Measurements from ENCODE around the gene CD79A.

CD79A gene

DNA sequence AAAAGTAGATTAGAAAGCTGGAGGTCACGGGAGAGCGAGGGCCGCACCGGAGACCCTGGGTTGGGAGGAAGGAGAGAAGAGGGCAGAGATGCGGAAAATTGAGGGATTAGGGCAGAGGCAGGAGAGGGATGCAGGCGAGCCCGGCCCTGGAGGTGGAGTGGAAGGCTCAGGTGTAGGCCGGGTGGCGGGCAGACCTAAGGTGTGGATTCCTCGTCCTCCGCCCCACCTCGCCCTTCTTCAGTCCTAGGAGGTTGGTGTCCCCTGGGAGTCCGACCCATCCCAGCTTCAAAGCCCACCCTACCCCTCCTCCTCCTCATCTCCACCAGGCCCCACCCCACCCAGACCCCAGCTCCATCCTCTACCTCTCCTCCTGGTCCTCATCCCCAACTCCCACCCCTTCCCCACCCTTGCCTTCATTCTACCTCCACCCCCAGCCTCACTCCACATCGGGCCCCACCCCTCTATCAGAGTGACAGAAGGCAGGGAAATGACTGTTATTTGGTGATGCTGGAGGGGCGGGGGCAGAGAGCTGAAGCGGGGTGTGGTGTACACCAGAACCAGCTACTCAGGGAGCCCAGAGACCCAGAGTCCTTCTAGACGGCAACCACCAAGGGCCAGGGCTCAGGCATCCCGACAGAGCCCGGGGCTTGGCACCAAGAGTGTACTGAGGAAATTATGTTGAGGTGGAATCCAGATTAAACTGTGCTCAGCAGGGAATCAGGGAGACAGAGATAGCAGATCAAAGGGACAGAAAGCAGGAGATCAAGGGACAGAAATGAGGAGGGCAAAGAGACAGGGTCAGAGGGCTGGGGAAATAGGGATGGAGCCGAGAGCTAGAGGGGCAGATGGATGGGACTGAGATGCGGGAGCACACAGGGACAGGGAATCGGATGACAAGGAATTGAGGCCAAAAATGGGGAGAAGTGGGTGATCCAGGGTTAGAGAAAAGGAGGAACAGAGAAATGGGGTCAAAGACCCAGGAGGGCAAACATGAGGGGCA, 44.8 kb downstream of the CD79A start:
- DNase-seq, result no peak

DNA sequence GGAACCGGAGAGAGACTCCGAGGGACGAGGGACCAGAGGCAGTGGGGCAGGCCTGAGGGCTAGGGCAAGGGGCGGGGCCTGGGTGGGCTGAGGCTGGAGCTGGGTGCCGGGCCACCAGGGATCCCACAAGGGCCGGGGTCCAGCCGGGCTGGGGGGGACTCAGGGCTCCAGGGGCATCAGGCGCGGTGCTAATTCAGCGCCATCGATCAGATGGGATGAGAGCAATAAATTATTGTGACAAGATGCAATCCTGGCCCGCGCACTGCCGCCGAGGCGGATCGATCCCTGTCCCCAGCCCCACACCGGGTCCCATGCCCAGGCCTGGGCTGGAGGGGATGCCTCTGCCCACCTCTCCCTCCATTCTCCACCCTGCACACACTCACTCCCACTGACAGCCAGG, 45.5 kb downstream of the CD79A start:
- DNase-seq, result no peak

DNA sequence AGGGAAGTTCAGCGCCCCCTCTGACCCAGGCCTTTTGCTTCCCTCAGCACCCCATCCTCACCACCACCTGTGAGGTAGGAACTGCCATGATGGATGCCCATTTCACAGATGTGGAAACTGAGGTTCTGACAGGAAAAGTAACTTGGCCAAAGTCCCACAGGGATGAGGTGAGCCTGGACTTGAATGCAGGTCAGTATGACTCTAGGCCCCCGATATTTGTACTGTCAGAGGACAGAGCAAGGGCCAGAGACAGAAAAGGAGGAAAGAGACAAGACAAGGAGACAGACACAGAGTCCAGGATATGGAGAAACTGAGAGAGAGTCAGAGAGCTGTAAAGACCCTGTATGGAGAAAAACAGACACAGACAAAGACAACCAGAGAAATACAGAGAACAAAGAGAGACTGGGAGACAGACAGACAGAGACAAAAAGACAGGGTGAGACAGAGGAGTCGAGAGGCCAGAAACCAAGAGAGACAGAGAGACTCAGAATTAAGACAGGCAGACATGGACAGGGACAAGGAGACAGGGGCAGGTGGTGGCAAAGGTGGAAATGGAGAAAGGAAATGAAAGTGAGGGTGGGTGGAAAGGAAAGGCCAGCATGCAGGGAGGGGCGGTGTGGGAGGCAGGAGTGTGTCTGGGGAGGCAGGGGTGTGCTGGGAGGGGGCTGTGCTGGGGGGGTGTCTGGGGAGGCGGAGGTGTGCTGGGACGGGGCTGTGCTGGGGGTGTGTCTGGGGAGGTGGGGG, 46.1 kb downstream of the CD79A start:
- no peak for DNase-seq

DNA sequence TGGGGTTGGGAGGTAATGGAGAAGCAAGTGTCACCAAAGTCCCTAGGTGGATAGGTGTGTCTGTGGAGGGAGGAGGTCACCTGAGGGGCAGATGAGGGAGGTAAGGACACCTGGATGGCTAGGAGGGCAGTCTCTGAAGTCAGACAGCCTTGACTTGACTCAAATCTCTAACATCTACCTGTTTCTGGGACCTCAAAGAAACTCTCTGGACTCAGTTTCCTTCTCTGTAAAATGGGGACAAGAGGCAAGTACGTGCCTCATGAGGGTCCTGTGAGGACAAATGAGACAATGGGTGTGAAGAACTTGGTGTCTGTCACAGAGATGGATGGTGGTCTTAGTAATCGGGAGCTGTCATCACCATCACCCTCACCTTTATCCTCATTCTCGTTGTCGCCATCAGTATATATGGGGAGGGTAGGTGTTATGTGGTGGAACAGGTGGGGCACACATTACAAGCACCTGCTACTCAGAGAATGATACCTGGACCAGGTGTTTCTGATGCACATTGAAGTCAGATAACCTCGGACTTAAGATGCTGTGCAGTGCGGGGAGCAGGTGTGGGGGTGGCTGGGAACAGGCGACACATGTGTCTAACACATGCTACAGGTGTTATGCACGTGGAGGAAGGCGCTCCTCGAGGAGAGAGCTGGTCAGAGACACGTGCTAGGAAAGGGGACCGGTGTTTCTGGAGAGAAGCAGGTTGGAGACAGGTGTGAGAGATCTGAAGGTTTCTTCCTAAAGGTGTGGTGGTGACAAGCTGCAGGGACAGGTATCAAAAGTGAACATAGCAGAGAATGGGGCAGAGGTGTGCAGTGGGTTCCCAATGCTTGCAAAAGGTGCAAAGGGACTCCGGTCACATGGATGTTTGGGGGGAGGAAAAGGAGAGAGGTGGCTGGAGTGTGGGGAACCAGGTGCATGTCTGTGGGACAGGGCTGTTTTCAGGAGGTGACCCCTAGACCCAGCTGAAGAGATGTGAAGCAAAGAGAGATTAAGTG, 47.4 kb downstream of the CD79A start:
- no peak for DNase-seq

DNA sequence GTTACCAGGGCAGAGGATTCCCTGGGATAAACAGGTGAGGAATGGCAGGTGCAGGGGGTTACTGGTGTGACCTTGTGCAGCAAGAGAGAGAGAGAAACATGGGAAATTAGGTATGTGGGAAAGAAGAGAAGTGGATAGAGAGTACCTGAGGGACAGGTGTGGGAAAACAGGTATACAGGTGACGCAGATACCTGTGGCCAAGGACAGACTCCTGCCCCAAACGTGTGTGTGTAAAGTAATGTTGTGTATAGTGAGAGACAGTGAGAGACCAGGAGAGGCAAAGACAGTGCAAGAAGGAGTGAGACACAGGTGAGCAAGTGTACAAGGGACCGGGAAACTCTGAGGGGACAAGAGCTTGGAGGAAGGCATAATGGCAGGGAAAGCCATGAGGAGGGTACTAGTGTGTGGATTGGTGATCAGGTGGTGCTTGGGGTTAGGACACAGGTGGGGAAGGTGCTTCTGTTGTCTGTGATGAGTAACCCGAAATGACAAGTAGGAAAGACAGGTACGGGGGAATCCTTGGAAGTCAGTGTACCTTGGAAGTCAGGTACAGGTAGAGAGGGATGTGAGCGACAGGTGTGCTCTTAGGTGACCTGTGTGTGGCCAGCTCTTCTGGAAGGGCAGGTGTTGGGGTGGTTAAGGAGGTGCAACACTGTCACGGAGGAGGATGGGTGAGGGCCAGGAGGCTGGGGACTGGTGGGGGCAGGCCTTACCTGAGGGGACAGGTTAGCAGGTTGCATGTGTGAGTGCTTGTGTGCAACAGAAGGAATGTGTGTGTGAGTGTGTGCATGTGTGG, 48.3 kb downstream of the CD79A start:
- no peak for DNase-seq

DNA sequence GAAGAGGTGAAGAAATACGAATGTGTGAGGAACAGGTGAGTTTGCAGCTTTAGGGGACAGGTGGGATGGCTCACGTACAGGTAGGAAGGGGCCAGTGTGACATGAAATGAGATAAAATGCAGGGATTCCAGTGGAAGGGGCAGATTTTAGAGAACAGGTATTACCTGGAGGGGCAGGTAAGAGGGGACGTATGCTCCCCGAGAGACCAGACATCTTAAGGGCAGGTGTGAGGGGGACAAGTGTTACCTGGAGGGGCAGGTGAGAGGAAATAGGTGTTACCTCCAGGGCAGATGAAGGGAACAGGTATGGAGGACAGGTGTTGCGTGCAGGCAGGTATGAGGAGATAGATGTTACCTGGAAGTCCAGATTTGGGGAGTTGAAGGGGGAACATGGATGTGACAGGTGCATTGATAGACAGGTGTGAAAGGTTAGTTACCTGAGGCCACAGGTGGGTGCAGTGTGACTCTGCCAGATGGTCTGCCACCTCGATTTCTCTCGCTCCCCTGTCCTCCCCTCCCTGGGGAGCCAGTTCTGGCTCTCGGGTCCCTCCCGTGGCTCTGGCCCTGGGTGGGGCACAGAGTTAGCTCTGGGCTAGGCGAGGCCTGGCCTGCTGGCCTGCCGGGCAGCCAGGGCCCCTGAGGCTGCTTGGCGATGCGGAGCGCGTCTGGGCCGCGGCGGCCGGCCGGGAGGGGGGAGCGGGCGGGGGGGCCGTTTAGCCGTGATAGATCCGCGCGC, 49.1 kb downstream of the CD79A start:
- no peak for DNase-seq

DNA sequence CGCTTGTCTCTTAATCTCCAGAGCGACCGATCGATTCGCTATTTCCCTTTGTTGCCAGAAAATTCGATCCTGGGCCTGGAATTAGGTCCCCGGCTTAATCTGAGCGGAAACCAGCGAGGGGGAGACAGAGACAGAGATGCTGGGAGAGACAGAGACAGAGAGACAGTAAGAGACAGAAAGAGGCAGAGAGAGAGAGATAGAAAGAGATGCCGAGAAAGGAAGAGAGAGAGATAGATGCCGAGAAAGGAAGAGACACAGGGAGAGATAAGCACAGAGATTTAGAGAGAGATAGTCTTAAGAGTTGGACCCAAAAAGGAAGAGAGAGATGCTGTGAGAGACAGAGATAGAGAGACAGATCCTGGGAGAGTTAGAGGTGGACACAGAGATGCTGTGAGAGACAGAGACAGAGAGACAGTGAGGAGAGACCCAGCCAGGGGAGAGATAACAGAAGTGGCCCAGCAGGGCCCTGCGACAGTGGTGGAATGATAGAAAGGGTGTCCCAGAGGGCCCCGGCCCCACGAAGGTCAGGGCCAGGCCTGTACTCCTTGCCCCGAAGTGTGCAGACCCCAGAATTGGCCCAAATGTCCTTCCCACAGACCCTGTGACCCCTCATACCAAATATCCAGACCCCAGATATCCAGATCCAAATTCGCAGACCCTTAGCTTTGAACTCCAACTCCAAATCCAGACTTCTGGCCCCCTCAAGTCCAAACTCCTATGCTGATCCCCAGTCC, 49.9 kb downstream of the CD79A start:
- no peak for DNase-seq

DNA sequence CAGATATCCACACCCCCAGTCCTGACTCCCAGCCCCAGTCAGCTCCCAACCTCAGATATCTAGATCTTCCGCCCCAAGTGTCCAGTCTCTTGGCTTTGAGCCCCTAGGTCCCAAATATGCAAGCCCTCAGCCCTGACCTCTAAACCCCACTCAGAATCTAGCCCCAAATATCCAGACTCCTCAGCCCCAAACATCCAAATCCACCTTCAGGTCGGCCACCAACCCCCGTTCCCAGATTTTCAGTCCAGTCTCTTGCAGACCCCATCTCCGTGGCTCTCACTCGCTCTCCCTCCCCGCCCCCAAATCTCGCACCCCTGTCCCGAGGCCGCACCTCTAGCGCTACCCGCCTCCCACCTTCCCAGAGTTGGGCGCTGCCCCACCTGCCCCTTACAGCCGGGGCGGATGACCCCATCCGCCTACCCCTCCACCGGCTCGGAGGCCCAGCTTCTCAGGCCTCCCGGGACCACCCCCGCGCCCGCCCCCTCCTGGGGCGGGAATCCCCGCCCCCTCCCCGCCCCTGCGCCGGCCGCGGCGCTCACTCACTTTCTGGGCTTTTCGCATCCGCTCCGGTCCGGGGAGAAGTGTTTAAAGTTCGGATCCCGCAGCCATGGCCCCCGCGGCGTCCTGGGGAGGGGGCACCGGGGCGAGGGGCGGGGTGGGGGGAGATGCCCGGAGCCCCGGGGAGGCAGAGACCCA, 50.6 kb downstream of the CD79A start:
- DNase-seq, result no peak

DNA sequence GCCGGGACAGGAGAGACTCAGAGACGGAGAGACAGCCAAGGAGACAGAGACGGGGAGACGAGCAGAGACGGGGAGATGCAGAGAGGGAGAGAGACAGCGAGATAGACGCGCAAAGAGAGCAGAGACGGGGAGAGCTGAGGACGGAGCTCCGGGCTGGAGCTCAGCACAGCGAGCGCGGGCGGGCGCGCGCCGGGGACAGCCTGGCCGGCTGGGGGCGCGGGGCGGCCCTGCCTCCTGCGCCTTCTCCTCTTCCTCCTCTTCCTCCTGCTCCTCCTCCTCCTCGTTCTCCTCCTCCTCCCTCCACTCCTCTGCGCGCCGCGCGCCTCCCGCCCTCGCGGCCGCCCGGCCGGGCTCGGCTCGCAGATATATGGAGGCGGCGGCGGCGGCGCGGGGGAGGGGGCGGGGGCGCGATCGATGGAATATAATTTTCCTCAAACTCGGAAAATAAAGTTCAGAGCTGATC, 51.2 kb downstream of the CD79A start, which contains the start of gene ERFL:
Gene ERFL (minus strand): TSS at position 229 of the 463 bp plus-strand sequence. CDS start 15,530 bp downstream, outside the sequence.
- no peak for DNase-seq

DNA sequence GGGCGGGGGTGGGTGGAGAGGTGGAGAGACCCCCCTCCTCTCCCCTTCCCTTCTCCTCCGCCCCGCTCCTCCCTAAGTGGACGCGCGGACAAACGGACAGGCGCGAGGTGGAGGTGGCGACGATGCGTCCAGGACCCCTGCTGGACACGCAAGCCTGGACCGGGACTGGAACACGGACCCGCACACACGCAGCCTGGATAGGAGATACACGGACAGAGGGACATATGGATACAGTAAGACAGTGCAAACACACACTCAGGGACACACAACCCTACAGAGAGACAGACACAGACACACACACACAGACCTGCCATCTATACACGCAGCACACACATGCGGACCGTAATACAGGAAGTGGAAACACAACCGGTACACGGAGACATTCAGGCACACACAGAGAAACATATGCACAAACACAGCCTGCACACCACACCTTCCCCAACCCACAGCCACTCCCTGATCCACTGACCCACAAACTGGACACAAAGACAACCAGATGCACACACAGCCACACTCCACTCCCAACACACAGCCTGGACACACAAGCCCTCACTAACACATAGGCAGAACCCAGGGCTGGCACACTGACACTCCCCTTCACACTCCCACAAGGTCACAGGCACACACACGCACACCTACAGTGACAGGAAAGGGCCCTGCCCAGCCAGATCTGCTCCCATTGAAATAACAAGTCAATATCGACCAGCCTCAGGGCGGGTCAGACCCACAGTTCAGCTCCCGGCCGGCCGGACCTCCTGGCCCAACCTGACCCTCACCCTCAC, 51.9 kb downstream of the CD79A start:
- DNase-seq, result no peak

DNA sequence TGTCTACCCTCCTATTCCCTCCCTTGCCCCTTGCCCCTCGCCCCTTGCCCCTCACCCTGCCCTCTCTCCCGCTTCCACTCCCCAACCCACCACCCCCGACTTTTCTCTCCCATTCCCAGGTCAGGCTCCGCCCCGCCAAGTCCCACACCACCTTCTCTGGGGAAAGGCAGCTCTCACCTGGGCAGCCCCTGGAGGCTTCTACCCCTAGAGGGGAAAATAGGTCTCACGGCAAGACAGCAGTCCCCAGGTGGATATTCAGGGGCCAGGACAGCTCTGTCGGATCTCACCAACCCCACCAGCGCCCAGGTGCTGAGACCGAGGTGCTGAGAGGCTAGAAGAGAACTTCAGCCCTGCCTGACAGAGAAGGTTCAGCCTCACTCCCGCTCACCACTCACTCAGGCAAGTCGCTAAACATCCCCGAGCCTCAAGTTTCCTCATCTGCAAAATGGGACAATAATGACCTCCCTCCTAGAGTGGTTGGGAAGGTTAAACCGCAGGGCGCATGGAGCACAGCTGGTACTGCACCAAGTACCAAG, 52.5 kb downstream of the CD79A start:
- no peak for DNase-seq

DNA sequence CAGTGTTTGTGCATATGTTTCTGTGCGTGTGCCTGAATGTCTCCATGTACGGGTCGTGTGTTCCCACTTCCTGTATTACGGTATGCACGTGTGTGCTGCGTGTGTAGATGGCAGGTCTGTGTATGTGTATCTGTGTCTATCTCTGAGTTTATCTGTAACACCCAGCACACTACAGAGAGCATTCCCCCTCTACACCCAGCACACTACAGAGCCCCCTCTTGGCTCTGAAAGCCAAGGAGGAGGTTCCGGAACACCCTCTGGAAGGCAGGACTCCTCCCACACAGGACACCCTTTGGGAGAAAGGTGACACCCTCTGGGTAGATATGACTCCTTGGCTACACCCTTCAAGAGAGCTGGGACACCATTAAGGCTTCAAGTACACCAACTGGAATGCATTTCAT, 53.2 kb downstream of the CD79A start:
- DNase-seq, result no peak

All from NCI-H1092 treated with DMSO at 0.1 percent for 48 hours (cell line).